Karpas-422 (cell line): ENCODE data around the gene SWAP70. TPM values are rescaled to one million over a fixed set of nuclear protein-coding genes. Genes with fewer than 3 reads are reported as not detected.
A peak's percentile ranks its signal among the peaks of the same experiment; 100 is the strongest.
"Not testable (repeated sequence)": the region's sequence is repeated elsewhere in the genome, so short reads cannot be mapped to it uniquely, and the experiment has no call there.

ENCODE experiments used
- DNase-seq: peaks from one replicate; pipeline ENCODE4 v3.0.0-alpha.2; 2015
- H2AFZ ChIP-seq: fragments of 200-600 bp; sonication (generic); 2 replicates; pipeline ENCODE4 v1.6.1; 2014; ENCODE audit warnings: antibody characterized with exemption, low read length, mixed read lengths
- H3K27ac ChIP-seq: fragments of 200-600 bp; sonication (generic); 2 replicates; pipeline ENCODE4 v1.5.1; 2014; ENCODE audit warnings: mild to moderate bottlenecking, low read length, moderate library complexity
- H3K27me3 ChIP-seq: fragments of 200-600 bp; sonication (generic); 2 replicates; pipeline ENCODE4 v1.6.1; 2014; ENCODE audit warnings: low read length, mixed read lengths
- H3K36me3 ChIP-seq: fragments of 200-600 bp; sonication (generic); 2 replicates; pipeline ENCODE4 v1.6.1; 2014; ENCODE audit warnings: low read length, mixed read lengths; ENCODE audit not compliant: insufficient read depth
- H3K4me1 ChIP-seq: fragments of 200-600 bp; sonication (generic); 2 replicates; pipeline ENCODE4 v1.6.1; 2014; ENCODE audit warnings: mild to moderate bottlenecking, low read length, mixed read lengths
- H3K4me2 ChIP-seq: fragments of 200-600 bp; sonication (generic); 2 replicates; pipeline ENCODE4 v1.6.1; 2014; ENCODE audit warnings: low read length, low read depth, mild to moderate bottlenecking; ENCODE audit not compliant: poor library complexity, severe bottlenecking
- H3K4me3 ChIP-seq: fragments of 200-600 bp; sonication (generic); 2 replicates; pipeline ENCODE4 v1.5.1; 2014; ENCODE audit warnings: mild to moderate bottlenecking, antibody characterized with exemption, low read length, mixed read lengths
- H3K79me2 ChIP-seq: fragments of 200-600 bp; sonication (generic); 2 replicates; pipeline ENCODE4 v1.6.1; 2014; ENCODE audit warnings: mild to moderate bottlenecking, low read length, mixed read lengths
- H3K9ac ChIP-seq: fragments of 200-600 bp; sonication (generic); 2 replicates; pipeline ENCODE4 v1.6.0; 2014; ENCODE audit warnings: low read length
- H3K9me2 ChIP-seq: fragments of 200-600 bp; sonication (generic), shearing (Covaris generic); replicated peaks from 2 replicates; pipeline ENCODE4 v1.6.0; 2014; ENCODE audit warnings: mild to moderate bottlenecking, low read length, moderate library complexity; ENCODE audit not compliant: insufficient read depth
- H3K9me3 ChIP-seq: fragments of 300-700, 200-600 bp; sonication (generic); 2 replicates; pipeline ENCODE4 v1.6.1; 2014; ENCODE audit warnings: low read length, mixed read lengths
- H4K20me1 ChIP-seq: fragments of 200-600 bp; sonication (generic); 2 replicates; pipeline ENCODE4 v1.6.1; 2014; ENCODE audit warnings: mild to moderate bottlenecking, antibody characterized with exemption, low read length, low read depth; ENCODE audit not compliant: insufficient read depth
- total RNA-seq: library from RNA; depleted of rRNA; stranded (reverse); fragments of >200 nt; shearing (Covaris generic); gene quantifications from 2 replicates; pipeline ENCODE4 v1.2.3, GENCODE V29; 2014; ENCODE audit warnings: low replicate concordance

The SWAP70 gene
- total RNA-seq, 1 experiment from 2014 or later, result 82.4 TPM

DNA sequence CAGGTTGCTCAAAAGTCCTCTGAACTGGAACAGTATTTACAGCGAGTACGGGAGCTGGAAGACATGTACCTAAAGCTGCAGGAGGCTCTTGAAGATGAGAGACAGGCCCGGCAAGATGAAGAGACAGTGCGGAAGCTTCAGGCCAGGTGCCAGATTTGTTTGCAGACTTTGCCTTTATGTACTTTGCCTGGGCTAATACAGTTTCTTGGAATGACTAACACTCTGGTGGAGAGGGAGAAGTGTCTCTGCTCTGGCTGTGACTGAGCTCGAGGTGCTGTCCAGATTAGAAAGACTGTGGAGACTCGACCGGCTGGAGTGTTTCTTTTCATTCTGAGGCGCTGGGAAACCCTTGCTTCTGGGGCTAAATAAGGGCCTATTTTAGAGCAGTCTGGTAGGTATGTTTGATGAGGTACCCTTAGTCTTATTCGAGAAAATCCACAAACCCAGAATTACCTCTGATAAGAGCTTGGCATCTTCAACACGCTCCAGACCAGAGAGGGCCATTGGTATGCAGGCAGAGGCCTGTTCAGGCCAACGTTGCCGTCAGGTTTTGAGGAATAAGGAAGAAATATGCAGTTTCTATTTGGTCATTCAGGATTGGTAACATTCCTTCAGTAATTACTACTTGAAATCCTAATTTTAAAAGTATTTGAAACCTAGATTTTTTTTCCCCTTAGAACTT is 76.5 kb downstream of the SWAP70 start:
- Histone ChIP-seq H3K9me3 (no peaks in the 10 kb centered on the region; the same call in 1 of the 2 replicates), H3K4me2 (no peak overlapping the region), H4K20me1 (no peaks in the 10 kb centered on the region), H3K36me3 (peaks cover 65% of the 10 kb centered on the region), H3K9me2 (no peaks in the 10 kb centered on the region), H2AFZ (no peak overlapping the region), H3K4me1 (peaks cover 24% of the 10 kb centered on the region), H3K27ac (no peak overlapping the region), H3K4me3 (no peak overlapping the region), H3K27me3 (no peaks in the 10 kb centered on the region), H3K9ac (no peak overlapping the region), H3K79me2 (peaks cover 24% of the 10 kb centered on the region)
- DNase-seq, result no peak

DNA sequence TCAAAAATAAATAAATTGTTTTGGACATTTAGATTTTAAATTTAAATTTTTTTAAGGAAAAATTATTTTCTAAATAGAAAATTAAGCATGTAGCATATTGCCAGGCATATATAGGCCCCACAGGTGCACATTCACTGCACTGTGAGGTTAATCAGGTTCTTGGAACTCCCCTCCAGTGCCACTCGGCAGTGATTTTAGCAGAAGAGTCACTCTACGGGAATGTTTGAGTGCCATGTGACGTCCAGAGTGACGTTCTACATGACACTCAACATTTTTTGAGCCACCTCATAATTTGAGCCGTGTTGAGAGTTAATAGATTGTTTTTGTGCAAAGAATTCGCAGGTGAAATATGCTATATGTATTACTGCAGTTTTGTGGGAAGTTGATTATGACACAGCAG is 77.4 kb downstream of the SWAP70 start:
- peaks cover 59% of the 10 kb centered on the region for H3K36me3 ChIP-seq
- no peaks in the 10 kb centered on the region for H3K9me2 ChIP-seq
- H3K4me2 ChIP-seq, result no peak overlapping the region
- no peaks in the 10 kb centered on the region for H4K20me1 ChIP-seq
- no peak overlapping the region for H2AFZ ChIP-seq
- DNase-seq, result no peak
- peaks cover 21% of the 10 kb centered on the region for H3K79me2 ChIP-seq
- no peak overlapping the region for H3K4me3 ChIP-seq
- H3K9me3 ChIP-seq, result no peaks in the 10 kb centered on the region
- H3K27me3 ChIP-seq, result no peaks in the 10 kb centered on the region
- H3K4me1 ChIP-seq, result peaks cover 33% of the 10 kb centered on the region
- no peak overlapping the region for H3K9ac ChIP-seq
- no peak overlapping the region for H3K27ac ChIP-seq

DNA sequence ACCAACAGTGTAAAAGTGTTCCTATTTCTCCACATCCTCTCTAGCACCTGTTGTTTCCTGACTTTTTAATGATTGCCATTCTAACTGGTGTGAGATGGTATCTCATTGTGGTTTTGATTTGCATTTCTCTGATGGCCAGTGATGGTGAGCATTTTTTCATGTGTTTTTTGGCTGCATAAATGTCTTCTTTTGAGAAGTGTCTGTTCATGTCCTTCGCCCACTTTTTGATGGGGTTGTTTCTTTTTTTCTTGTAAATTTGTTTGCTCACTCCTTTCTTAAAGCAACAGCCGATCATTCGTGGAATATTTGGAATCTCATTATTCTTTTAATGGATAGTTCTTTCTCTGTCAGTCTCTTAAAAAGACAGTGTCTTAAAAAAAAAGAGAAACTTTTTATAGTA is 79.6 kb downstream of the SWAP70 start:
- not testable (repeated sequence) for H2AFZ ChIP-seq, H3K9me2 ChIP-seq, H3K9me3 ChIP-seq, H3K4me3 ChIP-seq, H3K4me2 ChIP-seq, H3K27me3 ChIP-seq, H3K9ac ChIP-seq, DNase-seq, H4K20me1 ChIP-seq
- H3K4me1 ChIP-seq, result peaks cover 53% of the 10 kb centered on the region
- peak overlapping the region; percentile 96 for H3K27ac ChIP-seq
- peaks cover 59% of the 10 kb centered on the region for H3K36me3 ChIP-seq
- H3K79me2 ChIP-seq, result peaks cover 24% of the 10 kb centered on the region

DNA sequence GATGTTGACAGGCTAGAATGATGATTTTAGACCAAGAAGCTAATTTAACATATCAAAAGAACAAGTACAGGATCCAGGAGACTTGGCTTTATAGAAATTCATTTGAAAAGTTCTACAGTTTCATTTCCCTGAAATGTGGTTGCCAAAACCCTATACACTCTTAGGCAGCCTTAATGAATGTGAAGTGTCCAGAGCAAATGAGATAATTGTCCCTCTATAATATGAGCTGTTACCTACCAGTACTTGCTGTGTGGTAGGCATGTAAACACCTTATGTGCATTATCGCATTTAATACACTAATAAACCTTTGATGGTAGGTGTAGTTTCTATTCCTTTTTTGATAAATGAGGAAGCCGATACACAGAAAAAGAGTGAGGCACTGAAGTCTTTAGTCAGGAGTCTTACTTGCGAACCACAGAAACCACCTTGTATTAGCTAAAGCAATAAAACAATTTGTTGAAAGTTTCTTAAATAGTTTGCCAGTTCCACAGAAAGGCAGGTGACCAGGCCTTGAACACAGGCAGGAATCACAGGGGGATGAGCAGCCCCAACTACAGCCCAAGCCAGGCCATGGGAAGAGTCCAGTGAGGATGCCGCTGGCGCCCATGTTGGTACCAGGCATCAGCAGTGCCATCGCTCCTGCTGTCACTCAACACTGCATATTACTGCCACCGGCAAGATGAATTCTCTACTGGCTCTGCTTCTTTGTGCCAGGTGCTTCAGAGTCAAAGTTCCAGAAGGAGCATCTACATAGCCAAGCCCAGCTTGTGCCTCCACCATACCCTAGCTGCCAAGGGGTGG is 81.7 kb downstream of the SWAP70 start:
- peak; percentile 83 for DNase-seq
- Histone ChIP-seq H3K4me3 (peak overlapping the region; percentile 20; the same call in 1 of the 2 replicates), H3K79me2 (peaks cover 30% of the 10 kb centered on the region), H4K20me1 (no peaks in the 10 kb centered on the region), H3K9ac (peak overlapping the region; percentile 67), H3K9me2 (no peaks in the 10 kb centered on the region), H3K27me3 (no peaks in the 10 kb centered on the region), H3K36me3 (peaks cover 52% of the 10 kb centered on the region), H3K9me3 (no peaks in the 10 kb centered on the region), H2AFZ (no peak overlapping the region), H3K27ac (peak overlapping the region; percentile 96), H3K4me1 (peaks cover 63% of the 10 kb centered on the region), H3K4me2 (peak overlapping the region; percentile 65)

DNA sequence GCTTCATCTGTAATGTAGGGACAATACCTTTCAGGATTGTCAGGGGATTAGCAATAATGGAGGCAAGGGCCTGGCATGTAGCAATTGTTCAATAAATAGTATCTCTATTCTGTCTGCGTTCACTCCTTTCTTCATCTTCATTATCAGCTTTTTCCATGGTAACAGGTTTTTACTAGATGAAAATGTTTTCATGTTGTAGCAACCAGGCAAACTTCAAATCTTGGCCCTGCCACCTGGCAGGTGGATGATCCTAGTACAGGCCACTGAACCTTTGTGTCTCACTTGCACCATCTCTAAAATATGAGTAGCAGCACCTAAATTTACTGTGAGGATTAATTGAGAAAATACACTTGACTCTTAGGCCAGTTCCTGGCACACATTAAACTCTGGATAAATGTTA is 83.4 kb downstream of the SWAP70 start:
- Histone ChIP-seq H2AFZ (no peak overlapping the region), H3K4me1 (peaks cover 79% of the 10 kb centered on the region), H3K79me2 (peaks cover 27% of the 10 kb centered on the region), H3K4me2 (peak overlapping the region; percentile 65), H3K27me3 (no peaks in the 10 kb centered on the region), H3K4me3 (peak overlapping the region; percentile 20; the same call in 1 of the 2 replicates), H3K9me2 (no peaks in the 10 kb centered on the region), H4K20me1 (no peaks in the 10 kb centered on the region), H3K36me3 (peaks cover 53% of the 10 kb centered on the region), H3K9me3 (no peaks in the 10 kb centered on the region), H3K27ac (peak overlapping the region; percentile 96), H3K9ac (peak overlapping the region; percentile 67)
- DNase-seq, result peak; percentile 57

DNA sequence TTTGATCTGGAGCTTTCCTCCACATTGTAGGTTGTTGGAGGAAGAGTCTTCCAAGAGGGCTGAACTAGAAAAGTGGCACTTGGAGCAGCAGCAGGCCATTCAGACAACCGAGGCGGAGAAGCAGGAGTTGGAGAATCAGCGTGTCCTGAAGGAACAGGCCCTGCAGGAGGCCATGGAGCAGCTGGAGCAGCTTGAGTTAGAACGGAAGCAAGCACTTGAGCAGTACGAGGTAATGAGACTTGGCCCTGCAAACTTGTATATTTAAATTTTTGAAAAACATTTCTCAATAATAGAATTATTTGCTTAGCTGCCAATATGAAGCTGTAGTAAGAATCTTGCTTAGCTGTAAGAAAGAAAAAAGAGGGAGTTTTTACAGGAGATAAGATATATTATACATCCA is 84.0 kb downstream of the SWAP70 start:
- peak overlapping the region; percentile 65 for H3K4me2 ChIP-seq
- H3K4me3 ChIP-seq, result peak overlapping the region; percentile 20; the same call in 1 of the 2 replicates
- peak; percentile 67 for DNase-seq
- H2AFZ ChIP-seq, result no peak overlapping the region
- peak overlapping the region; percentile 96 for H3K27ac ChIP-seq
- no peaks in the 10 kb centered on the region for H3K9me2 ChIP-seq
- no peaks in the 10 kb centered on the region for H4K20me1 ChIP-seq
- H3K27me3 ChIP-seq, result no peaks in the 10 kb centered on the region
- H3K9me3 ChIP-seq, result no peaks in the 10 kb centered on the region
- H3K9ac ChIP-seq, result peak overlapping the region; percentile 67
- peaks cover 85% of the 10 kb centered on the region for H3K4me1 ChIP-seq
- peaks cover 49% of the 10 kb centered on the region for H3K36me3 ChIP-seq
- peaks cover 27% of the 10 kb centered on the region for H3K79me2 ChIP-seq

DNA sequence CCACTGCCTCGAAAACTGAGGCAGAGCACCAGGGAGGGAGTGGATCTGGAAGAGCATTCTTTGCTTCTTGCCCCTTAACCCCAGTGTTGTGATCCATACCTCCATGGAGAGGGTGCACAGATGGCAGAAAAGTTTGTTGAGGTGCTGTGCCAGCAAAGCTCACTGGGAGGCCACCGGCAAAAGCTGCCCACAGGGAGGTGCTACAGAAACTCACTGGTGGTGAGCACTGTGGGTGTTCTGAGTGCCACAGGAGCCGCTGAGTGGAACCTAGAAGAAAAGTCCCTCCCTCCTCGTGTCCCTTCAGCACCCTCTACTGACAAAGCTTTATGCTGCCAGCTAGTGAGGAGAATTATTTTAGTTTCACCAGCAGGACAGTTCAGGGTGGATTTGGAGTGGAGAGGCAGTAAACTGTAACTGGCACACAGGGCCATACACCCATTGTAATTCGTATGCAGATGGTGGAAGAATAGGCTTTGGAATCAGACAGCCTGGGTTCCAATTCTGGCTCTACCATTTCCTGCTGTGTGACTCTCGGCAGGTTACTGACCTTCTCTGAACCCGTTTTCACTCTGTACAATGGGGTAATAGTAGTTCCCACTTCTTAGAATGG is 84.6 kb downstream of the SWAP70 start:
- DNase-seq, result peak; percentile 94
- Histone ChIP-seq H3K4me2 (peak overlapping the region; percentile 65), H3K27ac (peak overlapping the region; percentile 96), H2AFZ (no peak overlapping the region), H3K9ac (peak overlapping the region; percentile 67), H3K9me3 (no peaks in the 10 kb centered on the region), H3K4me3 (0 out of 2 replicates have a peak overlapping the region, but pooled peaks have one; percentile 20), H3K79me2 (peaks cover 27% of the 10 kb centered on the region), H3K27me3 (no peaks in the 10 kb centered on the region), H4K20me1 (no peaks in the 10 kb centered on the region), H3K9me2 (no peaks in the 10 kb centered on the region), H3K36me3 (peaks cover 49% of the 10 kb centered on the region), H3K4me1 (peaks cover 91% of the 10 kb centered on the region)

DNA sequence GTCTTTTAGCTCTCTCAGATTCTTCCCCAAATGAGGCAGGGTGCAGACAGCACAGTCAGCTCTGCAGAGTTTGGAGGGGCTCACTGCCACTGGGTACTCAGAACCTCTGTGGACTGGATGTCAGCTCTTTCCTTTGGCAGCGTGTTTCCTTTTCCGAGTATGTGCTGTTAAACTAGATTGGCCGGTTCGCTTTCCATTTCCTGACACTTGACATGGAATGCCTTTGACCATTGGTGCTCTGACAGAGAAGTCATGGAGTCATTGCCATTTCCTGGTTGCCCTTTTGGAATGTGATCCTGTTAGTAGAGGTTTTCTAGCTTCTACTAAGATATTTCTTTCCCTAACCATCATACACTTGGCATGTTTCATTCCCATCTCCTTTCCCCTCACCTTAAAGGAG is 86.7 kb downstream of the SWAP70 start:
- Histone ChIP-seq H3K9me2 (no peaks in the 10 kb centered on the region), H3K4me3 (no peak overlapping the region), H3K9ac (no peak overlapping the region), H2AFZ (no peak overlapping the region), H3K79me2 (peaks cover 27% of the 10 kb centered on the region), H3K36me3 (peaks cover 49% of the 10 kb centered on the region), H3K27ac (peak overlapping the region; percentile 87; the same call in 1 of the 2 replicates), H4K20me1 (no peaks in the 10 kb centered on the region), H3K4me1 (peaks cover 92% of the 10 kb centered on the region), H3K4me2 (no peak overlapping the region), H3K9me3 (no peaks in the 10 kb centered on the region), H3K27me3 (no peaks in the 10 kb centered on the region)
- no peak for DNase-seq
